ENCODE data around the gene SEC24C. TPM values are rescaled to one million over a fixed set of nuclear protein-coding genes. Genes with fewer than 3 reads are reported as not detected.
"Not testable (repeated sequence)": the region's sequence is repeated elsewhere in the genome, so short reads cannot be mapped to it uniquely, and the experiment has no call there.

The SEC24C gene
- total RNA-seq, 1 donor from 2014 or later: 46.4 TPM

DNA sequence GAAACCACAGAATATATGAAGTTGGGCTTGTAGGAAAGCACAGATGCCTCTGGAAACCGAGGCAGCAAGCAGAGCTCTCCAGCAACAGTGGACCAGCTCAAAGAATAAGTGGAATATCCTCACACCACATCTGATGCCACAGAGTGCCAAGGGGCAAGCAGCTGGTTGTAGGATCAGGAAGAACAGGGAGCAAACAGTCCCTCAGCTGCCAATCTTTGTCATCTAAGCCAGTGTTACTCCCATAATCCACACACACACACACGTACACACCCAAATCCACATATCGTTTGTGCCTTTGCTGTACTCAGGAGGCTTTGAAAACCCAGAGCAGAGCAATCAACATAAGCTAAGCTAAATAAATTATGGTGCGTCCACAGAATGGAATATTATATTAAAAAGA is 20.7 kb upstream of the SEC24C start:
- ATAC-seq: no peak
- DNase-seq (ENCODE audit: missing footprints): no peak
- intact Hi-C loops (cut with DNase I): no loop called here

DNA sequence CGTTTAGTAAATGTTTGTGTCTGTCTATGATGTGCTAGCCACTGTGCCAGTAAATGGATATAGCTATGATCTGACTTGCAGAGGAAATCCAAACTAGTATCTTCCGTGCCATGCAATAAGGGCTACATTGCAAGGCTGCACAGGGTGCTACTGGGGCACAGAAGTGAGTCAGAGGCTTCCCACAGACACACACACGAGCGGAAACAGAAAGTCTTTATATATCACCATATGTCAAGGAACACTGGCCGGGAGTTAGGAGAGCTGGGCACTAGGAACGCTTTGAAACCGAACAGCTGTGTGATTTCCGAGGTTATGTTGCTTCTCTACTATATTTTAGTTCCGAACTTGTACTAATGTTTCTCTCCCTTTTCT is 14.4 kb upstream of the SEC24C start:
- DNase-seq (ENCODE audit: missing footprints); ATAC-seq; intact Hi-C loops (cut with DNase I): not testable (repeated sequence)

DNA sequence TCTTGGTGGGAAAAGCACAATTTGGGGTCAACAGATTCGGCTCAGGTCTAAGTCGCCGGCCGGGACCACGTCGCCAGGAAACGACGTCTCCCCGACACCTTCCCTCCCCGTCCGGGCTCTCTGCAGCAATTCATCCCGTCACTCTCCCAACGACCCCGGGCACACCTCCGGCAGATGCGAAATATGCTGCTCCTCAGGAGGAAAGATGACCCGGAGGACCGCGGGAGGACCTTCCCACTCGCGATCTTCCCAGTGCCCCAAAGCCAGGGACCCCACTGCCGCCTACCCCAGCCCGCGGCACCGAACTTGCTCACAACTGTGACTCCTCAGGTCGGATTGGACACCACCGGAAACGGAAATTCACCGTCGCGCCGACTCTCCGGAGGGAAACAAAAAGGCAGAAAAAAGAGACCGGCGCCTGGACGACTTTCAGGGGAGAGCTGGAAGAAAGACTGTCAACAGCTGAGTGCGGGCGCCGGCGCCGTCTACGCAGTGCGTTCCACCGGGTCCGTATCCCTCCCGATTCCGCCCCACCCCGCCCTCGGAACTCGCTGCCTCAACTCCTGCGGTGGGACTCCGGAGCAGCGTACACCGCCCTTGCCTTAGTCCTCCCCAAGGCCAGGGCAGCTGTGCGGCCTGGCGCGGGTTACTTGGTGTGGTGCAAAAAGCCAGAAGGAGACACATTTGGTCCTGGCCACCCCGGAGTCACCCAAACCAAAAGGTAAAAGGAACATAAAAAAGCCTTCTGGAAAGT is 13.8 kb upstream of the SEC24C start:
- DNase-seq (ENCODE audit: missing footprints): peak; percentile 92
- intact Hi-C loops (cut with DNase I): no loop called here
- ATAC-seq: peak; percentile 89

DNA sequence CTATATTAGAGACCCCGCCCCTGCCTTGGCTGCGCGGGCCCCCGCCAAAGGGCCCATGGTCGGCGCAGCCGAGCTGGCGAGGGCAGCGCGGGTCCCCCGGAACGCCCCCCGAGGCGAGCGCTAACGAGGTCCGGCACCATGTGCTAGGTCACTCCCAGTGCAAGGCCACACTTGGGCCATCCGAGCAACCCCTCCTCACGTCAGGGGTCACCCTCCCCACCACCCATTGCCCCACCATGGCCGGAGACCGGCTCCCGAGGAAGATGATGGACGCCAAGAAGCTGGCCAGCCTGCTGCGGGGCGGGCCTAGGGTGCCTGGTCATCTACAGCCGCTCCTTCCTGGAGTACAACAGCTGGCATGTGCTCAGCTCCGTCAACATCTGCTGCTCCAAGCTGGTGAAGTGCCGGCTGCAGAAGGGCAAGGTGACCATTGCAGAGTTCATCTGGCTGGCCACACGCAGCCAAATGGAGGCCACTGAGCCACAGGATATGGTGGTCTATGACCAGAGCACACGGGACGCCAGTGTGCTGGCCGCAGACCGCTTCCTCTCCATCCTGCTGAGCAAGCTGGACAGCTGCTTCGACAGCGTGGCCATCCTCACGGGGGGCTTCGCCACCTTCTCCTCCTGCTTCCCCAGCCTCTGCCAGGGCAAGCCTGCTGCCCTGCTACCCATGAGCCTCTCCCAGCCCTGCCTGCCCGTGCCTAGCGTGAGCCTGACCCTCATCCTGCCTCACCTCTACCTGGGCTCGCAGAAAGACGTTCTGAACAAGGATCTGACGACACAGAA is 12.4 kb upstream of the SEC24C start:
- no peak for DNase-seq (ENCODE audit: missing footprints)
- intact Hi-C loops (cut with DNase I): no loop called here
- no peak for ATAC-seq

DNA sequence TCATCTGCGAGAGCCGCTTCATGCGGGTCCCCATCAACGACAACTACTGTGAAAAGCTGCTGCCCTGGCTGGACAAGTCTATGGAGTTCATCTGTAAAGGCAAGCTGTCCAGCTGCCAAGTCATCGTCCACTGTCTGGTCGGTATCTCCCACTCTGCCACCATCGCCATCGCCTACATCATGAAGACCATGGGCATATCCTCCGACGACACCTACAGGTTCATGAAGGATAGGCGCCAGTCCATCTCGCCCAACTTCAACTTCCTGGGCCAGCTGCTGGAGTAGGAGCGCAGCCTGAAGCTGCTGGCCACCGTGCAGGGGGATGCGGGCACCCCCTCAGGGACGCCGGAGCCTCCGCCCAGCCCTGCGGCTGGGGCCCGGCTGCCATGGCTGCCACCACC is 11.7 kb upstream of the SEC24C start:
- DNase-seq (ENCODE audit: missing footprints) (no peak), ATAC-seq (no peak)
- intact Hi-C loops (cut with DNase I): no loop called here

DNA sequence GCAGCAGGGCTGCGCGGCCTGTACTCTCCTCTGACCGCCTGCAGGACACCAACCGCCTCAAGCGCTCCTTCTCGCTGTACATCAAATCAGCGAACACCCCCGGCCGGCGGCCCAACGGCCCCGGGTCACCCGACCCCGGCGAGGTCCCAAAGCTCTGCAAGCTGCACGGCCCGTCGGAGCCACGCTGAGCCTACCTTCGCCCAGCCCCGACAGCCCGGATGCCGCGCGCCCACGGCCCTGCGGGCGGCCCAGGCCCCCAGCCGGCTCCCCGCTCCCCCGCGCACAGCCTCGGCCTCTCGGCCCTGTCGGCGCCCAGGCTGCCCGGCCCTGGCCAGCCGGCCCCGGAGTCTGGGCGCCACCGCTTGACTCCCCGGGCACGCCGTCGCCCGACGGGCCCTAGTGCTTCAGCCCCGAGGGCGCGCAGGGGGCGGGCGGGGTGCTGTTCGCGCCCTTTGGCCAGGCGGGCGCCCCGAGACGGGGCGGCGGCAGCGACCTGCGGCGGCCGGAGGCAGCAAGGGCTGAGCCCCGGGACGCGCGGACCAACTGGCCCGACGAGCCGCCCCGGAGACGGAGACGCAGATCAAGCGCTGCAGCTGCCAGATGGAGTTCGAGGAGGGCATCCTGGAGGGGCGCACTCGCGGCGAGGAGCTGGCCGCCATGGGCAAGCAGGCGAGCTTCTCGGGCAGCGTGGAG is 11.1 kb upstream of the SEC24C start:
- intact Hi-C loops (cut with DNase I): no loop called here
- DNase-seq (ENCODE audit: missing footprints): no peak
- ATAC-seq: no peak

DNA sequence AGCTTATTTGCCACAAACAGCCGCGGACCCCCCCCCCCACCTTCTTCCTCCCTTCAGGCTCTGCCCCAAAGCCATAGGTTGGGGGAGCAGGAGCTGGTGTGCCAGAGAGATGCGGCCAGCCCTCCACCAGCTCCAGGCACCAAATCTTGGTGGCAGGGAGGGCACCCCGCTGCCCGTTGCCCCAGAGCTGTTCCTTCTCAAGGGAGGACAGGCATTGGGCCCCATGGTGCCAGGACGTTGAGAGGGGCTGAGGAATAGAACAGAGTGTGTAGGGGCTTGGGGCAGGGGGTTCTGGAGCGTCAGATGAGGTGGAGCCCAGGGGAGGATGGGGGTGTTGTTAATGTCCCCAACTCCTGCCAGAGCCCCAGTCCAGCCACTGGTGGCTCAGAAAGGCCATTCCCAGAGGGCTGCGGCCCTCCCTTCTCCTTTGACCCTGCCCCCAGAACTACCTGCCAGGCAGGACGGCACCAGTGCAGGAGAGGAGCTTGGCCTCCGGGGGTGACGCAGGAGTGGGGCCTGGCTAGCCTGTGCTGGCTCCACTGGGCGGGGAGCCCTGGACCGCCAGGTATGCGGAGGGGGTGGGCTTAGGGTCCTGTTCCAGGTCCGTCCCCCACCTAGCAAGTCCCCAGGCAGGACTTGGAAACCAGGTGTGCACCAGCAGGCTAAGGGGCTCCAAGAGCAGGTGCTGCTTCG is 10.0 kb upstream of the SEC24C start:
- intact Hi-C loops (cut with DNase I): no loop called here
- DNase-seq (ENCODE audit: missing footprints) (no peak), ATAC-seq (no peak)

GRCh38 chr10:73734796-73735305 is 9.3 kb upstream of the SEC24C start:
- intact Hi-C loops (cut with DNase I): no loop called here
- no peak for ATAC-seq
- DNase-seq (ENCODE audit: missing footprints): no peak

DNA sequence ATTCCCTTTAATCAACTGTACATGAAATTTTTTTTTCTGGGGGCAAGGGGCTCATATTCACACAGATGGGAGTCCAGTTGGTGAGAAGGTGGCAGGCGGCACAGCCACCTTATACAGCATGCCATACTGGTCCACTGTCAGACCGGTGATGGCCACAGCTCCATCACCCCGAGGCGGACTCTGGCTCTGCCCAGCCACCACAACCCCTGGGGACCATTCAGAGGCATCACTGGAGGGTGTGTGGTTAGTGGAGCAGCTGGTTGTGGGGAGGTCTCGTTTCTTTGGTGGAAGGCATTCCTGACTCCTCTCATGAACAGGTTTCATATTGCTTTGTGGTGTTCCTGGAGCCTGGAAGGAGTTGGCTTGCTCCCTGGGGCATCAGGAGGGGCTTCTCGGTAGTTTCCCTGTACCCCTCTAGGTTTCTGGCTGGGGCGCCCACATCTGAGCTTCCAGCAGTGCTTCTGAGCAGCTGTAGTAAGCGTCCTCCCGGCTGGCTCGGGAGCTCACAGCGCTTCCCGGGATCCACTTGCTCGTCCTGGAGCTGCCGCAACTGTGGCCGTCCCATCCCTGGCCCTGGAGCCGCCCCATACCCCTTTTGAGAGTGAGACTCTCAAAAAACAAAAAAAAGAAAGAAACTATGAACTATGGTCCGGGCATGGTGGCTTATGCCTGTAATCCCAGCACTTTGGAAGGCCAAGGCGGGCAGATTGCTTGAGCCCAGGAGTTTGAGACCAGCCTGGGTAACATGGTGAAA is 3.5 kb upstream of the SEC24C start:
- not testable (repeated sequence) for ATAC-seq; DNase-seq (ENCODE audit: missing footprints)
- intact Hi-C loops (cut with DNase I): loop anchor here (5.0 kb wide), 1 partner anchor 93 kb away; no protein-coding TSS in a partner anchor

GRCh38 chr10:73742454-73742734 is 1.8 kb upstream of the SEC24C start:
- no peak for ATAC-seq
- no peak for DNase-seq (ENCODE audit: missing footprints)
- intact Hi-C loops (cut with DNase I): loop anchor here (5.0 kb wide), 1 partner anchor 95 kb away; no protein-coding TSS in a partner anchor

GRCh38 chr10:73743327-73743904 is 756 bp upstream of the SEC24C start:
- ATAC-seq: no peak
- intact Hi-C loops (cut with DNase I): loop anchor here (5.0 kb wide), 1 partner anchor 96 kb away; no protein-coding TSS in a partner anchor
- DNase-seq (ENCODE audit: missing footprints): no peak

DNA sequence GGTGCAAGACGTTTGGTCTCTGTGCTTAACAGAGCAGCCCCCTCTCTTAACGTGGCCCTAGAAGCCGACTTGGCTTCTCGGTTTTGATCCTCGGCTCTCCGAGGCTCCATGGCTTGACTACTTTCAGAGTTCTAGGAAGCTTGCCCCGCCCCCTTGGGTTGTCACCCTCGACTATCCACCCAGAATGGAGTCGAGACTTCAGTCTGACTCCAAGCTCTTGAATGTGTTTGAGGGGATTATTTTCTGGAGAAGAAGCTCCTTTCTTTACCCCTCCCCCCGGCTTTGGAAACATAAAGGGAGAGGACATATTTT is 448 bp downstream of the SEC24C start:
- no peak for DNase-seq (ENCODE audit: missing footprints)
- intact Hi-C loops (cut with DNase I): loop anchor here (2.0 to 5.0 kb wide), 2 partner anchors 40 to 97 kb away; partner anchors contain the start of gene ZSWIM8
- ATAC-seq: peak; percentile 21

- ATAC-seq (no peak), DNase-seq (ENCODE audit: missing footprints) (no peak)
- intact Hi-C loops (cut with DNase I): no loop called here
Measured at GRCh38 chr10:73746721-73747120, 2.5 kb downstream of the SEC24C start.

DNA sequence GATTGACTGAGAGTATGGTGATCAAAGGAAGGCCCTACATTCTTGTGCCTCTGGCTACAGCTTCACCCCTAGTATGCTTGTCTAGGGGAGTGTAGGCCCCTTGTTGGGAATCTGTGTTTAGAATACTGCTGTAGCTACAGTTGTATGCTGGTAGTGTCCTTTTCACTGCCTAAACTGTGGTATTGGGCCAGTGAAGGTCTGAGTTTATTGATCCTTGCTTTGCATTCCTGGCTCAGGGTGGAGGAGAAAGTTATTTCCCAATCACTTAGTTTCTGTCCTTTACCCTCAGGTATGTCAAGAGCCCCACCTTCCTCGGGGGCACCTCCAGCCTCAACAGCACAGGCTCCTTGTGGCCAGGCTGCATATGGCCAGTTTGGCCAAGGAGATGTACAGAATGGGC is 6.6 kb downstream of the SEC24C start:
- intact Hi-C loops (cut with DNase I): no loop called here
- no peak for DNase-seq (ENCODE audit: missing footprints)
- ATAC-seq: no peak

- DNase-seq (ENCODE audit: missing footprints) (no peak), ATAC-seq (no peak)
- intact Hi-C loops (cut with DNase I): no loop called here
Measured at GRCh38 chr10:73756183-73756582, 12.0 kb downstream of the SEC24C start.

DNA sequence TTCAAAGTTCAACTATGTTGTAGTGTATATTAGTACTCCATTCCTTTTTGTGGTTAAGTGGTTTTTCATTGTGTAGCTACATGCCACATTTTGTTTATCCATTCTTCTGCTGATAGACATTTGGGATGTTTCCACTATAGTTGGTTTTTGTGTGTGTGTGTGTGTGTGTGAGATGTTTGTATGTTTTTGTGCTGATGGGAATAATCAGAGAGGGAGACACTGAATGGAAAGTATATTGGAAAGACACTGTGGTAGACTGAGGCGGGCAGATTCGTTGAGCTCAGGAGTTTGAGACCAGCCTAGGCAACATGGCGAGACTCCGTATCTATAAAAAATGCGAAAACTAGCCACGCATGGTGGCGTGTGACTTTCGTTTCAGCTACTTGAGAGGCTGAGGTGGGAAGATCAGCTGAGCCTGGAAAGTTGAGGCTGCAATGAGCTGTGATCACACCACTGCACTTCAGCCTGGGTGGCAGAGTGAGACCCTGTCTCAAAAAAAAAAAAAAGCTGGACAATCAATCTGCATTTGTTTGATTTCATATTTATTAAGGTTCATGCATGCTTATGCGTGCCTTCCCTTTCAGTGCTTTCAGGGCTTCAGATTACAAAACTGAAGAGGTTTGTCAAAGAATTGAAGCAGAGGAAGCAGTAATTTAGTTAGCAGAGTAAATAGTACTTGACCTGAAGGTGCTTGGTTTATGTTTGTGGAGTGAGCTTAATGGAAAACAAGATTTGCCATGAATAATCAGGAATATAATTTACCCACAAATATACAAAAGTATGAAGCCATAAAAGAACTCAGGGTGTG is 14.7 kb downstream of the SEC24C start:
- intact Hi-C loops (cut with DNase I): no loop called here
- DNase-seq (ENCODE audit: missing footprints) (no peak), ATAC-seq (no peak)

DNA sequence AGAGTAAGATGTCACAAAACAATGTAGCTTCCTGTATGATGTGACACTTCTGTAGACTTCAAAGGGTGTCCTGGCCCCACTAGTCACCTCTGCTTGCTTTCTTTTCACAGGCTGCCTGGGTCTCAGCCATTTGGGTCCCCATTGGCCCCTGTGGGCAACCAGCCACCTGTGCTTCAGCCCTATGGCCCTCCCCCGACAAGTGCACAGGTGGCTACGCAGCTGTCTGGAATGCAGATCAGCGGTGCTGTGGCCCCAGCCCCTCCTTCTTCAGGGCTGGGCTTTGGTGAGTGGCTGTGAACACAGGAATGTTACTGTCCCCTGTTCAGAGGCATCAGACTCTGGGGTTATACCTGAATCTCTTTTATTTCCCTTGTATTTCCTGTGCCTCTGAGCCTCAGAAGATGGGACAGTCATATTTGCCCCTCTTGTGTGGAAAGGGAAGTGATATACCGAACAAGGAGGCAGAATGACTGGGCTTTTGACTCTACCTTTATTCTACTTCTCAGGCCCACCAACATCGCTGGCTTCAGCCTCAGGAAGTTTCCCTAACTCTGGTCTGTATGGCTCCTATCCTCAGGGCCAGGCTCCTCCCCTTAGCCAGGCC is 15.4 kb downstream of the SEC24C start:
- DNase-seq (ENCODE audit: missing footprints) (no peak), ATAC-seq (peak; percentile 26)
- intact Hi-C loops (cut with DNase I): no loop called here
